HG03159 (cell line): ENCODE measurements around the gene CHST2.

Source experiments
- ATAC-seq: cut with Tn5 transposase; IDR thresholded peaks from one replicate; pipeline ENCODE4 v1.9.1; 2021; ENCODE audit warnings: mild to moderate bottlenecking, moderate library complexity; ENCODE audit not compliant: unreplicated experiment

Gene CHST2

GRCh38 chr3:143098032-143098764 is 21.4 kb upstream of the CHST2 start:
- ATAC-seq = no peak

- ATAC-seq = no peak
Measured at GRCh38 chr3:143099210-143099609, 20.4 kb upstream of the CHST2 start.

- no peak for ATAC-seq
Measured at GRCh38 chr3:143099690-143100089, 19.9 kb upstream of the CHST2 start.

- no peak for ATAC-seq
Measured at GRCh38 chr3:143100451-143100850, 19.1 kb upstream of the CHST2 start.

- ATAC-seq = no peak
Measured at GRCh38 chr3:143101792-143102381, 17.7 kb upstream of the CHST2 start.

- ATAC-seq = no peak
Measured at GRCh38 chr3:143103652-143104051, 15.9 kb upstream of the CHST2 start.

GRCh38 chr3:143105170-143105569 is 14.4 kb upstream of the CHST2 start:
- ATAC-seq = no peak

- no peak for ATAC-seq
Measured at GRCh38 chr3:143109861-143110260, 9.7 kb upstream of the CHST2 start.

GRCh38 chr3:143110371-143110770 is 9.2 kb upstream of the CHST2 start:
- no peak for ATAC-seq

- no peak for ATAC-seq
Measured at GRCh38 chr3:143118630-143119008, 952 bp upstream of the CHST2 start.

- ATAC-seq = peak; percentile 9
Measured at GRCh38 chr3:143119974-143120715, 574 bp downstream of the CHST2 start.

GRCh38 chr3:143120716-143121240 is 1.2 kb downstream of the CHST2 start:
- ATAC-seq = peak; percentile 44

GRCh38 chr3:143121241-143122088 is 1.9 kb downstream of the CHST2 start:
- peak; percentile 18 for ATAC-seq

GRCh38 chr3:143122089-143122430 is 2.5 kb downstream of the CHST2 start:
- ATAC-seq = no peak

- ATAC-seq = no peak
Measured at GRCh38 chr3:143122608-143123352, 3.2 kb downstream of the CHST2 start.

GRCh38 chr3:143123353-143123984 is 3.9 kb downstream of the CHST2 start:
- no peak for ATAC-seq

GRCh38 chr3:143124601-143125520 is 5.3 kb downstream of the CHST2 start:
- ATAC-seq = no peak

- ATAC-seq = no peak
Measured at GRCh38 chr3:143127801-143128200, 8.2 kb downstream of the CHST2 start.
